NCI-H2107 treated with DMSO at 0.1 percent for 48 hours (cell line): ENCODE data around the gene SLC39A8.
"Not testable (repeated sequence)": the region's sequence is repeated elsewhere in the genome, so short reads cannot be mapped to it uniquely, and the experiment has no call there.

Source experiments
- DNase-seq: peaks from one replicate; lab custom pipeline; 2025; ENCODE audit not compliant: unreplicated experiment; lab: John Stamatoyannopoulos, UW

Gene SLC39A8

GRCh38 chr4:102243296-102243695 is 102.0 kb downstream of the SLC39A8 start:
- not testable (repeated sequence) for DNase-seq

- DNase-seq, result no peak
Measured at GRCh38 chr4:102234243-102234838, 110.9 kb downstream of the SLC39A8 start.

- DNase-seq, result no peak
Measured at GRCh38 chr4:102230194-102230593, 115.1 kb downstream of the SLC39A8 start.

GRCh38 chr4:102227388-102227787 is 117.9 kb downstream of the SLC39A8 start:
- DNase-seq, result no peak

- DNase-seq, result no peak
Measured at GRCh38 chr4:102223461-102223860, 121.8 kb downstream of the SLC39A8 start.

- DNase-seq, result no peak
Measured at GRCh38 chr4:102222838-102223409, 122.4 kb downstream of the SLC39A8 start.

GRCh38 chr4:102219129-102219528 is 126.2 kb downstream of the SLC39A8 start:
- no peak for DNase-seq

GRCh38 chr4:102218656-102219055 is 126.6 kb downstream of the SLC39A8 start:
- no peak for DNase-seq

- no peak for DNase-seq
Measured at GRCh38 chr4:102217775-102218355, 127.4 kb downstream of the SLC39A8 start.

GRCh38 chr4:102217345-102217744 is 127.9 kb downstream of the SLC39A8 start:
- no peak for DNase-seq

GRCh38 chr4:102216666-102217065 is 128.6 kb downstream of the SLC39A8 start:
- DNase-seq, result no peak

GRCh38 chr4:102213031-102213430 is 132.3 kb downstream of the SLC39A8 start:
- no peak for DNase-seq
